Posterior vena cava (tissue), 2 donors: ENCODE results near the gene ULK1. TPM values are rescaled to one million over a fixed set of nuclear protein-coding genes. Genes with fewer than 3 reads are reported as not detected.
A peak's percentile ranks its signal among the peaks of the same experiment; 100 is the strongest.
"Not testable (repeated sequence)": the region's sequence is repeated elsewhere in the genome, so short reads cannot be mapped to it uniquely, and the experiment has no call there.

Source experiments
- DNase-seq: peaks from one replicate; pipeline ENCODE4 v3.0.0-alpha.2; 2020; ENCODE audit warnings: low spot score
- intact Hi-C, 2 donors: fragments of 100-400 bp; cut with DNase I; formaldehyde crosslinking; loops; one replicate each; pipeline versions ENCODE4 v1.14.1 to v1.14.2; 2022 to 2023
- total RNA-seq, 2 donors: library from RNA; stranded (reverse); fragmentation: NEBNext Ultra II Directional; extraction: Animal tissue kit (Norgen Biotek cat#: 25700); gene quantifications; one replicate each; pipeline ENCODE4 v1.2.1, GENCODE V29; 2021
- donor health status: DM: yes; HTN: yes; CAD: no.
- donor health status: DM: yes; HTN: yes; CAD: no.

The ULK1 gene
- total RNA-seq, 2 donors from 2014 or later = 23.0 to 23.8 TPM

- DNase-seq = no peak
- intact Hi-C loops = no loop called here
Measured at GRCh38 chr12:131882804-131883520, 11.5 kb upstream of the ULK1 start.

- DNase-seq = no peak
- intact Hi-C loops = no loop called here
Measured at GRCh38 chr12:131883521-131883900, 10.9 kb upstream of the ULK1 start.

GRCh38 chr12:131885076-131885475, 9.3 kb upstream of the ULK1 start:
- DNase-seq, intact Hi-C loops: not testable (repeated sequence)

GRCh38 chr12:131885543-131886057, 8.8 kb upstream of the ULK1 start:
- no peak for DNase-seq
- intact Hi-C loops = no loop called here

GRCh38 chr12:131891722-131892121, 2.7 kb upstream of the ULK1 start:
- intact Hi-C loops = not testable (repeated sequence)

GRCh38 chr12:131892711-131893604, 1.5 kb upstream of the ULK1 start:
- DNase-seq = no peak
- intact Hi-C loops = no loop called here

More at GRCh38 chr12:131891722-131892121, 2.7 kb upstream of the ULK1 start:
- DNase-seq = not testable (repeated sequence)

- no peak for DNase-seq
- intact Hi-C loops = no loop called here
Measured at GRCh38 chr12:131893605-131894312, 663 bp upstream of the ULK1 start.

- no peak for DNase-seq
- intact Hi-C loops = no loop called here
Measured at GRCh38 chr12:131894981-131895639, 688 bp downstream of the ULK1 start.

- intact Hi-C loops = no loop called here
- no peak for DNase-seq
Measured at GRCh38 chr12:131895640-131896079, 1.2 kb downstream of the ULK1 start.

GRCh38 chr12:131896080-131896810, 1.8 kb downstream of the ULK1 start:
- peak; percentile 96 for DNase-seq
- intact Hi-C loops = no loop called here

GRCh38 chr12:131896811-131897270, 2.4 kb downstream of the ULK1 start:
- intact Hi-C loops = no loop called here
- DNase-seq = peak; percentile 96

- intact Hi-C loops = no loop called here
- DNase-seq = no peak
Measured at GRCh38 chr12:131897276-131897675, 2.9 kb downstream of the ULK1 start.

- intact Hi-C loops = no loop called here
- DNase-seq = no peak
Measured at GRCh38 chr12:131897875-131898274, 3.5 kb downstream of the ULK1 start.

GRCh38 chr12:131900397-131900796, 6.0 kb downstream of the ULK1 start:
- intact Hi-C loops = no loop called here
- DNase-seq = no peak

- DNase-seq = no peak
- intact Hi-C loops = no loop called here
Measured at GRCh38 chr12:131901431-131902331, 7.3 kb downstream of the ULK1 start.

- intact Hi-C loops = no loop called here
- no peak for DNase-seq
Measured at GRCh38 chr12:131902332-131903241, 8.2 kb downstream of the ULK1 start.
